Adrenal gland (tissue), 12 donors: ENCODE data around the gene STK32C. TPM values are rescaled to one million over a fixed set of nuclear protein-coding genes. Genes with fewer than 3 reads are reported as not detected.
"Not testable (repeated sequence)": the region's sequence is repeated elsewhere in the genome, so short reads cannot be mapped to it uniquely, and the experiment has no call there.

Experiments used
- DNase-seq, 7 donors: peaks; one replicate each; pipeline ENCODE4 v3.0.0-alpha.2; 2019 to 2020
- H3K27ac ChIP-seq, 5 donors: fragments of 200-600 bp; sonication (generic) in 4 of 5; 1 replicate in 3 of 5; 2 replicates in 2 of 5; pipeline versions ENCODE4 v1.5.1 to v1.8.0; 2016 to 2020; ENCODE audit warnings: mild to moderate bottlenecking in 1 of 5
- H3K27me3 ChIP-seq: fragments of 200-600 bp; 2 replicates; pipeline ENCODE4 v1.8.0; 2021
- H3K36me3 ChIP-seq, 2 donors: fragments of 200-600 bp; replicated peaks in 1 of 2; 1 replicate in 1 of 2; 2 replicates in 1 of 2; pipeline versions ENCODE4 v1.5.1 to v1.8.0; 2018 to 2022
- H3K4me1 ChIP-seq, 2 donors: fragments of 200-600 bp; replicated peaks in 1 of 2; 1 replicate in 1 of 2; 2 replicates in 1 of 2; pipeline versions ENCODE4 v1.5.1 to v1.8.0; 2018 to 2021
- H3K4me3 ChIP-seq, 4 donors: fragments of 200-600 bp; sonication (generic) in 3 of 4; one replicate each; pipeline ENCODE4 v1.5.1; 2016 to 2018
- H3K9me3 ChIP-seq, 3 donors: fragments of 200-600 bp; sonication (generic) in 1 of 3; replicated peaks in 1 of 3; 1 replicate in 2 of 3; 2 replicates in 1 of 3; pipeline versions ENCODE4 v1.5.1 to v1.8.0; 2016 to 2021
- POLR2A ChIP-seq, 2 donors: fragments of 450-650 bp; IDR thresholded peaks; one replicate each; pipeline ENCODE4 v1.6.1; 2017; ENCODE audit warnings: antibody characterized with exemption in 2 of 2, mild to moderate bottlenecking in 2 of 2, moderate library complexity in 1 of 2
- WGBS, 4 donors: extraction: QIAGEN DNeasy Blood & Tissue Kit in 2 of 4; methylation state at CpG; one replicate each; pipeline versions ENCODE4 v1.1.5 to v1.1.7; 2013 to 2017; 5-methylcytosine and 5-hydroxymethylcytosine counted together
- intact Hi-C, 2 donors: fragments of 100-400 bp; cut with DNase I; formaldehyde crosslinking; loops; one replicate each; pipeline versions ENCODE4 v1.14.1 to v1.15.0; 2022 to 2023
- polyA plus RNA-seq, 3 donors: library from polyadenylated mRNA; stranded (reverse); fragments of 200-250 nt in 2 of 3; fragments of 350-450 nt in 1 of 3; fragmentation: Illumina TruSeq in 1 of 3; extraction: RNeasy Lipid Tissue Mini Kit (QIAGEN cat#74804) in 1 of 3; gene quantifications; one replicate each; pipeline ENCODE4 v1.2.3, GENCODE V29; 2013 to 2014
- total RNA-seq, 9 donors: library from RNA; depleted of rRNA in 4 of 9; stranded (reverse); fragments of >200 nt in 4 of 9; fragments of 120-200 nt in 1 of 9; fragmentation: NEBNext Ultra II Directional in 1 of 9; extraction: Animal tissue kit (Norgen Biotek cat#: 25700) in 1 of 9; gene quantifications; one replicate each; pipeline versions ENCODE4 v1.1.0 to v1.2.4, GENCODE V29; 2013 to 2023
- TF ChIP-seq, protein P1 (sequence below), 6 experiments: fragments of 450-650 bp in 4 of 6; fragments of 200-600 bp in 2 of 6; sonication (generic) in 1 of 6; IDR thresholded peaks; 1 replicate in 5 of 6; 2 replicates in 1 of 6; pipeline versions ENCODE4 v1.5.1 to v1.8.0; 2016 to 2021; ENCODE audit warnings: antibody characterized with exemption in 6 of 6, mild to moderate bottlenecking in 2 of 6, moderate library complexity in 1 of 6
- donor health status: healthy with polysubstance abuse.
- donor health status: Bipolar disorder and iron deficiency.
- donor health status: DM: yes; HTN: yes; CAD: no.
- donor health status: DM: no; HTN: no; CAD: no.
- donor health status: DM: no; HTN: no; CAD: no.
- donor health status: DM: yes; HTN: yes; CAD: no.

The STK32C gene
- total and polyA plus RNA-seq, 12 donors: 2.8 to 36.5 (median 15.9) TPM

DNA sequence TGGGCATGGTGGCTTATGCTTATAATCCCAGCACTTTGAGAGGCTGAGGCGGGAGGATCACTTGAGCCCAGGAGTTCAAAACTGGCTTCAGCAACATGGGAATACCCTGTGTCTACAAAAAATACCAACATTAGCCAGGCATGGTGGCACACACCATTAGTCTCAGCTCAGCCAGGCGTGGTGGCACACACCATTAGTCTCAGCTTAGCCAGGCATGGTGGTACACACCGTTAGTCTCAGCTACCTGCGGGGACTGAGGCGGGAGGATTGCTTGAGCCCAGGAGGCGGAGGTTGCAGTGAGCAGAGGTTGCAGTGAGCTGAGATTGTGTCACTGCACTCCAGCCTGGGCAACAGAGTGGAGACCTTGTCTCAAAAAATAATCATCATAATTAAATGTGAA is 33.3 kb upstream of the STK32C start:
- Histone ChIP-seq H3K27me3 (no peaks in the 10 kb centered on the region), H3K4me3 (no peak overlapping the region), H3K27ac (no peak overlapping the region), H3K9me3 (no peaks in the 10 kb centered on the region), H3K36me3 (peaks cover 0 to 11% of the 10 kb centered on the region in 2 donors), H3K4me1 (peaks cover 0 to 6% of the 10 kb centered on the region in 2 donors)
- intact Hi-C loops: no loop called here
- 92 to 95% (median 93%) methylated on average over 6 of the region's 6 CpGs for WGBS, 4 donors
- DNase-seq: no peak
- TF ChIP-seq, protein P1, sequence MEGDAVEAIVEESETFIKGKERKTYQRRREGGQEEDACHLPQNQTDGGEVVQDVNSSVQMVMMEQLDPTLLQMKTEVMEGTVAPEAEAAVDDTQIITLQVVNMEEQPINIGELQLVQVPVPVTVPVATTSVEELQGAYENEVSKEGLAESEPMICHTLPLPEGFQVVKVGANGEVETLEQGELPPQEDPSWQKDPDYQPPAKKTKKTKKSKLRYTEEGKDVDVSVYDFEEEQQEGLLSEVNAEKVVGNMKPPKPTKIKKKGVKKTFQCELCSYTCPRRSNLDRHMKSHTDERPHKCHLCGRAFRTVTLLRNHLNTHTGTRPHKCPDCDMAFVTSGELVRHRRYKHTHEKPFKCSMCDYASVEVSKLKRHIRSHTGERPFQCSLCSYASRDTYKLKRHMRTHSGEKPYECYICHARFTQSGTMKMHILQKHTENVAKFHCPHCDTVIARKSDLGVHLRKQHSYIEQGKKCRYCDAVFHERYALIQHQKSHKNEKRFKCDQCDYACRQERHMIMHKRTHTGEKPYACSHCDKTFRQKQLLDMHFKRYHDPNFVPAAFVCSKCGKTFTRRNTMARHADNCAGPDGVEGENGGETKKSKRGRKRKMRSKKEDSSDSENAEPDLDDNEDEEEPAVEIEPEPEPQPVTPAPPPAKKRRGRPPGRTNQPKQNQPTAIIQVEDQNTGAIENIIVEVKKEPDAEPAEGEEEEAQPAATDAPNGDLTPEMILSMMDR (IDR thresholded peaks at IDR 0.05): no peak
- no peak for TF ChIP-seq POLR2A (IDR thresholded peaks at IDR 0.05)

DNA sequence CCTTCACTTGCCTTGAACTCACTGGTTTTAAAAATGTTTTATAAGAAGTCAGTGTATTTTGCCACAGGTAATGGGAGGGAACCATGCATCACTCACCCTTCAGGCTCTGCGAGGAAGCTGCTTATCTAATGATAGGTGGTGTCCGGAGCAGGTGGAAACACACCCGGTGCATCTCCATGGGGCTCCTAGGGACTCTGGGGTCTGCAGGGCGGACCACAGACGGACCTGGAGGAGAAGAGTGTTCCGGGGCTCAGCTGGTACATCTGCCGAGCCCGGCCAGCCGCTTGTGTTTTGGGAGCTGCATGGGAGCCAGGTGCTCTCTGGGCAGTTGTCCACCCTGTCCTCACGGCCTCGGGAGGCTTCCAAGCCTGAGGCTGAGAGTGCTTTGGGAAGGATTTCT is 31.5 kb upstream of the STK32C start:
- peaks cover 0 to 9% of the 10 kb centered on the region in 2 donors for H3K4me1 ChIP-seq
- 94 to 97% (median 95%) methylated on average over 7 to 11 of the region's 11 CpGs for WGBS, 4 donors
- H3K27ac ChIP-seq: no peak overlapping the region
- intact Hi-C loops: no loop called here
- no peaks in the 10 kb centered on the region for H3K9me3 ChIP-seq
- no peak overlapping the region for H3K4me3 ChIP-seq
- TF ChIP-seq, protein P1 (IDR thresholded peaks at IDR 0.05): no peak
- TF ChIP-seq POLR2A (IDR thresholded peaks at IDR 0.05): no peak
- H3K27me3 ChIP-seq: no peaks in the 10 kb centered on the region
- peaks cover 0 to under 1% of the 10 kb centered on the region in 2 donors for H3K36me3 ChIP-seq
- DNase-seq: no peak

DNA sequence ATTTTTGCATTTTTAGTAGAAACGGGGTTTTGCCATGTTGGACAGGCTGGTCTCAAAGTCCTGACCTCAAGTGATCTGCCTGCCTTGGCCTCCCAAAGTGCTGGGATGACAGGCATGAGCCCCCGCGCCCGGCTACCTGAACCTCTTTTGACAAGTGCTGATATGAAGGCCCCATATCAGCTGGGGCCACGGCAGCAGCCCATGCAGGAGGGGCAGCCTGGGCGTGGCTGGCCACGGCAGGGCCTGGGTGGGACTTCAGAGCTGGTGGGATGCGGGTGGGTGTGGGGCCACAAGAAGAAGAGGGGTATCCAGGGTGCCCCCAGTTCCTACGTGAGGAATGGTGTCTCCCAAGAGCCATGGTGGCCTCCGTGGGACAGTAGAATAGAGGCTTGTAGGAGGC is 31.1 kb upstream of the STK32C start:
- no peaks in the 10 kb centered on the region for H3K27me3 ChIP-seq
- intact Hi-C loops: no loop called here
- no peak overlapping the region for H3K4me3 ChIP-seq
- H3K27ac ChIP-seq: no peak overlapping the region
- H3K4me1 ChIP-seq: peaks cover 0 to 9% of the 10 kb centered on the region in 2 donors
- TF ChIP-seq POLR2A (IDR thresholded peaks at IDR 0.05): no peak
- TF ChIP-seq, protein P1 (IDR thresholded peaks at IDR 0.05): no peak
- no peaks in the 10 kb centered on the region for H3K9me3 ChIP-seq
- whole genome bisulfite sequencing, 4 donors: 91 to 97% (median 95%) methylated on average over 7 to 10 of the region's 10 CpGs
- H3K36me3 ChIP-seq: no peaks in the 10 kb centered on the region
- no peak for DNase-seq

DNA sequence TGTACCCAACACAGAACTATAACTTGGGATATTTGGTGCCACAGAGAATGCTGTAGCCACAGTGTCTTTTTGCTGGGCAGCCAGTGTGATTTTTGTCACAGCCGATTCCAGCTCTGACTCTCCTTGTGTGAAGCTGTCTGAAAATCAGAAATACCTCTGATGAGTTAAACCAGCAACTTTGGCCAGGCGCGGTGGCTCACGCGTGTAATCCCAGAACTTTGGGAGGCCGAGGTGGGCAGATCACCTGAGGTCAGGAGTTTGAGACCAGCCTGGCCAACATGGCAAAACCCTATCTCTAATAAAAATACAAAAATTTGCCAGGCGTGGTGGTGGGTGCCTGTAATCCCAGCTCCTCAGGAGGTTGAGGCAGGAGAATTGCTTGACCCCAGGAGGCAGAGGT is 30.1 kb upstream of the STK32C start:
- H3K36me3 ChIP-seq, H3K27ac ChIP-seq, H3K4me3 ChIP-seq, DNase-seq, H3K27me3 ChIP-seq, intact Hi-C loops, H3K9me3 ChIP-seq: not testable (repeated sequence)
- peaks cover 0 to 11% of the 10 kb centered on the region in 2 donors for H3K4me1 ChIP-seq
- WGBS, 4 donors: 89 to 97% (median 93%) methylated on average over 7 of the region's 7 CpGs

DNA sequence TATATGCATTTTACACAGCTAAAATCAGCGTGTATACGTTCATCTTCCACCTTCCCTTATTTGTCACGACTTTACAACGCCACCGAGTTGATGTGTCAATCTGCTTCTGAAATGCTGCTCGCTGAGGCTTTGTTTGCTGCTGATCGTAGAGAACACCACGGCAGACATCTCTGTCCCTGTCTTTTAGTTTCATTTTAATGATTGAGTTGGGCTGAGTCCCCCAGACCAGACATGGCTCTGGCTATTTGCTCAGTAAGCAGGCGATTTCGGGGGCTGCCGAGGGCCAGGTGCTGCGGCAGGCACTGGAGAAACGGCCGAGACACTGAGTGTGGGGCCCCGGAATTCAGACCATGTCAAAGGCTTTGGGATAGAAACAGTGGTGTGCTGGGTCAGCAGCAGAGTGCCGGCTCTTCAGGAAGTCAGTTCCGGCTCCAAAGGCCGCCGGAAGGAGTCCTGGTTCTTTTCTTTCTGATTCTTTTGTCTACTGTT is 29.2 kb upstream of the STK32C start:
- 56 to 72% (median 65%) methylated on average over 19 of the region's 19 CpGs for WGBS, 4 donors
- intact Hi-C loops: no loop called here
- TF ChIP-seq POLR2A (IDR thresholded peaks at IDR 0.05): no peak
- TF ChIP-seq, protein P1 (IDR thresholded peaks at IDR 0.05): no peak
- Histone ChIP-seq H3K4me1 (peaks cover 4 to 16% of the 10 kb centered on the region in 2 donors), H3K36me3 (no peaks in the 10 kb centered on the region), H3K27me3 (no peaks in the 10 kb centered on the region), H3K27ac (peak overlapping the region in 4 of 5 donors; percentile 34 to 83 (median 45)), H3K9me3 (no peaks in the 10 kb centered on the region), H3K4me3 (peak overlapping the region in 1 of 4 donors; percentile 43)
- no peak for DNase-seq
